HEK293T (cell line): ENCODE results near the gene POLR1G.

ENCODE experiments used
- ARNT ChIP-seq: fragments of 450-650 bp; IDR thresholded peaks from 2 replicates; pipeline ENCODE4 v1.6.1; 2017; ENCODE audit warnings: mild to moderate bottlenecking
- BHLHE40 ChIP-seq: fragments of 450-650 bp; IDR thresholded peaks from 2 replicates; pipeline ENCODE4 v1.6.1; 2016; ENCODE audit warnings: mild to moderate bottlenecking, moderate library complexity, borderline replicate concordance
- SP1 ChIP-seq: fragments of 450-650 bp; IDR thresholded peaks from 2 replicates; pipeline ENCODE4 v1.6.1; 2017

DNA sequence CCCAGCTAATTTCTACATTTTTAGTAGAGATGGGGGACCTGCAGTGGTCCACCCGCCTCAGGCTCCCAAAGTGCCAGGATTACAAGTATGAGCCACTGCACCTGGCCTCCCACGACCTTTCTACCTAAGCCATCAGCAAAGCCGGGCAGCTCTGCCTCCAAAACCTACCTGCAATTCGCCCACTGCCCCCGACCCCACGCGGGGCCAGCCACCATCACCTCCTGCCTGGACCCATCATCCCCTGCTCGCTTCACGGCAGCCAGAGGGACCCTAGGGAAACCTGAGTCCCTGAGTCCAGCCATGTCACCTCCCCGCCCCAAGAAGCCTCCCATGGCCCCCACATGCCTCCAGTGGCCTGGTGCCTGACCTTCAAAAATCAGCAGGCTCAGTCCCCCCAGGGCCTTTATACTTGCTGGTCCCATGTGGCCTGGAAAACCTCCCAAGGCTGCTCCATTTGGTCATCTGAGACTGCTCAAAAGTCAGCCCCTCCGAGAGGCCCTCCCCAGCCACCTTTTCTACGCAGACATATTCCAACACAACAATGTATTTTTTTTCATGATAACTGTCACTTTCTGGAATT lies 48.1 kb upstream of the POLR1G start:
- TF ChIP-seq ARNT (no peak), BHLHE40 (no peak), SP1 (no peak)
